Smooth muscle cell (in vitro differentiated cells): ENCODE data around the gene KIAA0825. TPM values are rescaled to one million over a fixed set of nuclear protein-coding genes. Genes with fewer than 3 reads are reported as not detected.
"Not testable (repeated sequence)": the region's sequence is repeated elsewhere in the genome, so short reads cannot be mapped to it uniquely, and the experiment has no call there.

ENCODE experiments used
- DNase-seq: peaks from one replicate; lab custom pipeline; 2025; ENCODE audit not compliant: unreplicated experiment; lab: John Stamatoyannopoulos, UW
- H2AFZ ChIP-seq: fragments of 200-600 bp; sonication (generic); 2 replicates; pipeline ENCODE4 v1.6.0; 2016; ENCODE audit warnings: antibody characterized with exemption, low read depth, mild to moderate bottlenecking
- H3F3A ChIP-seq: fragments of 200-600 bp; sonication (generic); 2 replicates; pipeline ENCODE4 v1.6.0; 2017; ENCODE audit warnings: antibody characterized with exemption, low read depth
- H3K27ac ChIP-seq: fragments of 200-600 bp; sonication (generic); 2 replicates; pipeline ENCODE4 v1.5.1; 2016; ENCODE audit warnings: low read depth, mild to moderate bottlenecking
- H3K27me3 ChIP-seq: fragments of 200-600 bp; sonication (generic); 2 replicates; pipeline ENCODE4 v1.6.1; 2016; ENCODE audit warnings: low read depth, mild to moderate bottlenecking
- H3K36me3 ChIP-seq: fragments of 200-600 bp; sonication (generic); 2 replicates; pipeline ENCODE4 v1.5.1; 2016; ENCODE audit warnings: low read depth
- H3K4me1 ChIP-seq: fragments of 200-600 bp; sonication (generic); 2 replicates; pipeline ENCODE4 v1.5.1; 2016; ENCODE audit warnings: low read depth
- H3K4me2 ChIP-seq: fragments of 200-600 bp; sonication (generic); 2 replicates; pipeline ENCODE4 v1.6.0; 2016; ENCODE audit warnings: mild to moderate bottlenecking
- H3K4me3 ChIP-seq: fragments of 200-600 bp; sonication (generic); 2 replicates; pipeline ENCODE4 v1.5.1; 2016; ENCODE audit warnings: mild to moderate bottlenecking
- H3K79me2 ChIP-seq: fragments of 200-600 bp; sonication (generic); 2 replicates; pipeline ENCODE4 v1.6.0; 2016; ENCODE audit warnings: low read depth, mild to moderate bottlenecking
- H3K9ac ChIP-seq: fragments of 200-600 bp; sonication (generic); 2 replicates; pipeline ENCODE4 v1.6.0; 2016; ENCODE audit warnings: low read depth
- H3K9me3 ChIP-seq: fragments of 200-600 bp; sonication (generic); replicated peaks from 2 replicates; pipeline ENCODE4 v1.5.1; 2016; ENCODE audit warnings: low read depth
- H4K20me1 ChIP-seq: fragments of 200-600 bp; sonication (generic); 2 replicates; pipeline ENCODE4 v1.6.0; 2016; ENCODE audit warnings: low read depth
- WGBS: methylation state at CpG from one replicate; pipeline ENCODE4 v1.1.7; 2016; ENCODE audit warnings: low lambda C conversion rate; 5-methylcytosine and 5-hydroxymethylcytosine counted together
- polyA plus RNA-seq: library from polyadenylated mRNA; unstranded; fragments of >200 nt; fragmentation: Nextera tagmentation; extraction: Ambion mirVana; gene quantifications from 2 replicates; pipeline ENCODE4 v1.2.1, GENCODE V29; 2016
- total RNA-seq: library from RNA; depleted of rRNA; stranded (reverse); fragments of >200 nt; gene quantifications from 2 replicates; pipeline ENCODE4 v1.2.3, GENCODE V29; 2014
- TF ChIP-seq, protein P1 (sequence below): fragments of 200-600 bp; sonication (generic); IDR thresholded peaks from 2 replicates; pipeline ENCODE4 v1.5.1; 2017; ENCODE audit warnings: borderline replicate concordance, mild to moderate bottlenecking, antibody characterized with exemption; ENCODE audit not compliant: insufficient read depth, poor library complexity, severe bottlenecking

KIAA0825 gene
- total and polyA plus RNA-seq, 2 experiments from 2014 or later, result 1.3 to 3.1 TPM

DNA sequence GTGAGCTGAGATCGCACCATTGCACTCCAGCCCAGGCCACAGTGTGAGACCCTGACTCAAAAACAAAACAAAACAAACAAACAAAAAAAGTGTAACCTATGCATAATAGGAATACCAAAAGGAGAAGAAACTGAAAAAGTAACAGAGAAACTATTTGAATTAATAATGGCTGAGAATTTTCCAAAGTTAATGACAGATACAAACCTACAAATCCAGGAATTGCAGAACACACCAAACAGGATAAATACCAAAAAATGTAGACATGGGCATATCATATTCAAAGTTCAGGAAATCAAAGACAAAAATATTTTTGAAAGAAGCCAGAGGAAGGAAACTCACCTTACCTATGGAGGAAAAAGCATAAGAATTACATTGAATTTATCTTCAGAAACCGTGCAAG lies 493.3 kb downstream of the KIAA0825 start:
- H3K9me3 ChIP-seq, result no peaks in the 10 kb centered on the region
- no peaks in the 10 kb centered on the region for H3F3A ChIP-seq
- 87% methylated on average over 2 of the region's 2 CpGs for WGBS
- H4K20me1 ChIP-seq, result no peaks in the 10 kb centered on the region
- TF ChIP-seq, protein P1, sequence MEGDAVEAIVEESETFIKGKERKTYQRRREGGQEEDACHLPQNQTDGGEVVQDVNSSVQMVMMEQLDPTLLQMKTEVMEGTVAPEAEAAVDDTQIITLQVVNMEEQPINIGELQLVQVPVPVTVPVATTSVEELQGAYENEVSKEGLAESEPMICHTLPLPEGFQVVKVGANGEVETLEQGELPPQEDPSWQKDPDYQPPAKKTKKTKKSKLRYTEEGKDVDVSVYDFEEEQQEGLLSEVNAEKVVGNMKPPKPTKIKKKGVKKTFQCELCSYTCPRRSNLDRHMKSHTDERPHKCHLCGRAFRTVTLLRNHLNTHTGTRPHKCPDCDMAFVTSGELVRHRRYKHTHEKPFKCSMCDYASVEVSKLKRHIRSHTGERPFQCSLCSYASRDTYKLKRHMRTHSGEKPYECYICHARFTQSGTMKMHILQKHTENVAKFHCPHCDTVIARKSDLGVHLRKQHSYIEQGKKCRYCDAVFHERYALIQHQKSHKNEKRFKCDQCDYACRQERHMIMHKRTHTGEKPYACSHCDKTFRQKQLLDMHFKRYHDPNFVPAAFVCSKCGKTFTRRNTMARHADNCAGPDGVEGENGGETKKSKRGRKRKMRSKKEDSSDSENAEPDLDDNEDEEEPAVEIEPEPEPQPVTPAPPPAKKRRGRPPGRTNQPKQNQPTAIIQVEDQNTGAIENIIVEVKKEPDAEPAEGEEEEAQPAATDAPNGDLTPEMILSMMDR, result no peak
- H3K4me1 ChIP-seq, result no peaks in the 10 kb centered on the region
- no peak overlapping the region for H2AFZ ChIP-seq
- no peaks in the 10 kb centered on the region for H3K27me3 ChIP-seq
- no peak overlapping the region for H3K27ac ChIP-seq
- no peaks in the 10 kb centered on the region for H3K36me3 ChIP-seq
- no peak overlapping the region for H3K9ac ChIP-seq
- H3K4me2 ChIP-seq, result no peak overlapping the region
- no peak overlapping the region for H3K4me3 ChIP-seq
- DNase-seq, result no peak
- H3K79me2 ChIP-seq, result no peaks in the 10 kb centered on the region

DNA sequence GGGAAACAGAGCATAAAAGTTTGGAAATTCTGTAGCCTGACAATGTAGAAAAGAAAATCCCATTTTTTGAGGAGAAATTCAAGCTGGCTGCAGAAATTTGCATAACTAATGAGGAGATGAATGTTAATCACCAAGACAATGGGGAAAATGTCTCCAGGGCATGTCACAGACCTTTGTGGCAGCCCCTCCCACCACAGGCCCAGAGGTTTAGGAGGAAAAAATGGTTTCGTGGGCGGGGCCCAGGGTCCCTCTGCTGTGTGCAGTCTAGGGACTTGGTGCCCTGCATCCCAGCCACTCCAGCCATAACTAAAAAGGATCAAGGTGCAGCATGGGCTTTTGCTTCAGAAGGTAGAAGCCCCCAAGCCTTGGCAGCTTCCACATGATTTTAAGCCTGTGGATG lies 502.1 kb downstream of the KIAA0825 start:
- not testable (repeated sequence) for H3K4me3 ChIP-seq, DNase-seq, H3K27me3 ChIP-seq, H2AFZ ChIP-seq, H3K9me3 ChIP-seq, H3K79me2 ChIP-seq, H3F3A ChIP-seq, H4K20me1 ChIP-seq, H3K9ac ChIP-seq, H3K27ac ChIP-seq, H3K36me3 ChIP-seq, H3K4me1 ChIP-seq, H3K4me2 ChIP-seq
- WGBS, result 89% methylated on average over 2 of the region's 2 CpGs

DNA sequence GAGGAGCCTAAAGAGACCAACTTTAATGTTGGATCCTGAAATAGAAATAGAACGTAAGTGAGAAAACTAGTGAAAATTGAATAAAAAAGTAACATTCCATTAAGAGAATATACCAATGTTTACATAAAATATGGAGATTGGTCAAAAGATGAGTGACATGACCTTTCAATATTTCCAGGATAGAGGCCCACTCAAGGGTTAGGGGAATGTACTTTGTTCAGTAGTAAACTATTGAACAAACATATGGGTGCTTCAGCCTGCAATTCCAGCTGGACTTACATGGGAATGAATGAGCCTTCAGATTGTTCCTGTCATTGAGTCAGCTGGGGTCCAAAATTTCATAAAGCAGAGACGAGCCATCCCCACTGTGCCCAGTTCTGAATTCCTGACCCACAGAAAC lies 505.3 kb downstream of the KIAA0825 start:
- TF ChIP-seq, protein P1, result no peak
- Histone ChIP-seq H2AFZ (peak overlapping the region; percentile 99), H3K9ac (no peak overlapping the region), H3K4me3 (no peak overlapping the region), H3K27me3 (no peaks in the 10 kb centered on the region), H4K20me1 (no peaks in the 10 kb centered on the region), H3K27ac (no peak overlapping the region), H3F3A (no peaks in the 10 kb centered on the region), H3K4me1 (peaks cover 8% of the 10 kb centered on the region), H3K36me3 (no peaks in the 10 kb centered on the region), H3K4me2 (no peak overlapping the region), H3K79me2 (peaks cover 23% of the 10 kb centered on the region), H3K9me3 (no peaks in the 10 kb centered on the region)
- DNase-seq, result no peak
- 98% methylated on average over 2 of the region's 2 CpGs for WGBS

DNA sequence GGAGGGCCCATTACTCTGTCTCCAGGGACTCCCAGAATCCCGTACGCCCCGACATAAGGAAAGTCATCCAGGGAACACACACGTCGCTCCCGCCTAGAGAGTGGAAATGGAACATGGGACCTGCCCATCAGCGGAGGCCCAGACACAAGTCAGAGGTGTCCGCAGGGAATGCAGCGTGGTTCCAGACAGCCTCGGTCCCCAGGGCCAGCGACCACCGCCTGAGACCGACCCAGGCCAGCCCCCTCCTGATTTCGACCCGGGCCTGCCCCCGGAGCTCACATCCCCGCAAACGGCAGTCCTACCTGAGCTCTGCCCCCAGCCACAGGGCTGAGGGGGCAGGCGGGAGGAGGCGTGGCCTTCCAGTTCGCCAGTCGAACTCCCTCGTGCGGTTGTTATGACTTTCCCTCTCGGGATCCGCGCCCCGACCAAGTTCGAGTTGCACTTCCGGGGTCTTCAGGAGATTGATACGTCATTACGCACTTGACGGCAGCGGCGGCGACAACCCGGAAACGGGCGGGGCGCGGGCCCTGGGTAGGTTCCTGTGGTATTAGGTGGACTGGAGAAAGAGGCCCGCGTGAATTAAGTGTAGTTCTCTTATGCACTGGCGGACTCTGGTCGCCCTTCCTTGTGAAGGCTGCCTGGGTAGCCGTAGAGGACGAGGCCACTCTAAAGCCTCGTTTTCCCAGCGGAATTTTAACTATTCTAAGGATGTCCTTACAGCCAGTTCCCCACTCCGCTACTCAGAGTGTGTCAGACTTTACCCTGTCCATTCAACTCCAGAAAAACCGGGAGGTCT lies 507.0 kb downstream of the KIAA0825 start:
- WGBS, result 4% methylated on average over 48 of the region's 51 CpGs
- peak overlapping the region; percentile 78 for H3K4me3 ChIP-seq
- no peaks in the 10 kb centered on the region for H3K36me3 ChIP-seq
- peak overlapping the region; percentile 99 for H2AFZ ChIP-seq
- no peaks in the 10 kb centered on the region for H4K20me1 ChIP-seq
- peak overlapping the region; percentile 88 for H3K4me2 ChIP-seq
- peaks cover under 1% of the 10 kb centered on the region for H3K9me3 ChIP-seq
- no peaks in the 10 kb centered on the region for H3F3A ChIP-seq
- H3K9ac ChIP-seq, result peak overlapping the region; percentile 69
- no peaks in the 10 kb centered on the region for H3K27me3 ChIP-seq
- peaks cover 8% of the 10 kb centered on the region for H3K4me1 ChIP-seq
- peaks cover 26% of the 10 kb centered on the region for H3K79me2 ChIP-seq
- peak; percentile 54 for DNase-seq
- peak overlapping the region; percentile 69 for H3K27ac ChIP-seq
- TF ChIP-seq, protein P1, result no peak
